ENCODE results near the gene SYT9. TPM values are rescaled to one million over a fixed set of nuclear protein-coding genes. Genes with fewer than 3 reads are reported as not detected.

The SYT9 gene
- total RNA-seq, 1 experiment from 2014 or later, result not detected

- ChIA-PET CTCF (no interaction called here), POLR2A (ENCODE audit: unreplicated experiment) (no interaction called here)
- Histone ChIP-seq H2AFZ (no peak overlapping the region), H4K20me1 (ENCODE audit: insufficient read depth) (no peaks in the 10 kb centered on the region), H3K4me2 (no peak overlapping the region), H3K27ac (no peak overlapping the region), H3K4me1 (replicated peaks; ENCODE audit: insufficient read depth) (no peaks in the 10 kb centered on the region), H3K4me3 (no peak overlapping the region), H3K27me3 (ENCODE audit: insufficient read depth, low read depth) (no peaks in the 10 kb centered on the region), H3F3A (ENCODE audit: insufficient read depth, low read depth) (no peaks in the 10 kb centered on the region), H3K9me2 (ENCODE audit: insufficient read depth) (no peaks in the 10 kb centered on the region), H3K79me2 (ENCODE audit: low read depth) (no peaks in the 10 kb centered on the region), H3K36me3 (ENCODE audit: low read depth) (no peaks in the 10 kb centered on the region), H3K9me3 (ENCODE audit: insufficient read depth, low read depth) (no peaks in the 10 kb centered on the region)
- no TSS peak for BruUV-seq (replicated peaks)
- TF ChIP-seq EZH2 (IDR thresholded peaks at IDR 0.05; ENCODE audit: low read depth) (no peak), CTCF (conservative IDR thresholded peaks at IDR 0.05) (no peak)
- DNase-seq, result no peak
- intact Hi-C loops (cut with micrococcal nuclease; ENCODE audit: unreplicated experiment), result no loop called here
These were observed 18.6 kb downstream of the SYT9 start for GRCh38 chr11:7270233-7270865.

- H3K4me2 ChIP-seq, result no peak overlapping the region
- H3K27me3 ChIP-seq (ENCODE audit: insufficient read depth, low read depth), result no peaks in the 10 kb centered on the region
- H3K36me3 ChIP-seq (ENCODE audit: low read depth), result no peaks in the 10 kb centered on the region
- no peaks in the 10 kb centered on the region for H3K4me1 ChIP-seq (replicated peaks; ENCODE audit: insufficient read depth)
- H3K79me2 ChIP-seq (ENCODE audit: low read depth), result no peaks in the 10 kb centered on the region
- TF ChIP-seq EZH2 (IDR thresholded peaks at IDR 0.05; ENCODE audit: low read depth) (no peak), CTCF (conservative IDR thresholded peaks at IDR 0.05) (no peak)
- intact Hi-C loops (cut with micrococcal nuclease; ENCODE audit: unreplicated experiment), result no loop called here
- H3K9me3 ChIP-seq (ENCODE audit: insufficient read depth, low read depth), result no peaks in the 10 kb centered on the region
- POLR2A ChIA-PET (ENCODE audit: unreplicated experiment), result no interaction called here
- CTCF ChIA-PET, result no interaction called here
- BruUV-seq (replicated peaks), result no TSS peak
- no peaks in the 10 kb centered on the region for H3K9me2 ChIP-seq (ENCODE audit: insufficient read depth)
- H3K27ac ChIP-seq, result no peak overlapping the region
- no peak overlapping the region for H2AFZ ChIP-seq
- no peak overlapping the region for H3K4me3 ChIP-seq
- no peak for DNase-seq
- H4K20me1 ChIP-seq (ENCODE audit: insufficient read depth), result no peaks in the 10 kb centered on the region
- H3F3A ChIP-seq (ENCODE audit: insufficient read depth, low read depth), result no peaks in the 10 kb centered on the region
These were observed 20.7 kb downstream of the SYT9 start for GRCh38 chr11:7272373-7272772.

- POLR2A ChIA-PET (ENCODE audit: unreplicated experiment), result no interaction called here
- CTCF ChIA-PET, result no interaction called here
- DNase-seq, result no peak
- no peaks in the 10 kb centered on the region for H3F3A ChIP-seq (ENCODE audit: insufficient read depth, low read depth)
- H3K4me3 ChIP-seq, result no peak overlapping the region
- no peak overlapping the region for H2AFZ ChIP-seq
- H3K36me3 ChIP-seq (ENCODE audit: low read depth), result no peaks in the 10 kb centered on the region
- intact Hi-C loops (cut with micrococcal nuclease; ENCODE audit: unreplicated experiment), result no loop called here
- H3K79me2 ChIP-seq (ENCODE audit: low read depth), result no peaks in the 10 kb centered on the region
- H3K27me3 ChIP-seq (ENCODE audit: insufficient read depth, low read depth), result no peaks in the 10 kb centered on the region
- no peaks in the 10 kb centered on the region for H4K20me1 ChIP-seq (ENCODE audit: insufficient read depth)
- no peaks in the 10 kb centered on the region for H3K4me1 ChIP-seq (replicated peaks; ENCODE audit: insufficient read depth)
- H3K9me2 ChIP-seq (ENCODE audit: insufficient read depth), result no peaks in the 10 kb centered on the region
- no peak overlapping the region for H3K4me2 ChIP-seq
- TF ChIP-seq EZH2 (IDR thresholded peaks at IDR 0.05; ENCODE audit: low read depth) (no peak), CTCF (conservative IDR thresholded peaks at IDR 0.05) (no peak)
- BruUV-seq (replicated peaks), result no TSS peak
- no peaks in the 10 kb centered on the region for H3K9me3 ChIP-seq (ENCODE audit: insufficient read depth, low read depth)
- H3K27ac ChIP-seq, result no peak overlapping the region
These were observed 23.4 kb downstream of the SYT9 start for GRCh38 chr11:7275133-7275532.
